GM18498 (cell line): ENCODE measurements around the gene GPRASP1.
"Not testable (repeated sequence)": the region's sequence is repeated elsewhere in the genome, so short reads cannot be mapped to it uniquely, and the experiment has no call there.

Experiments
- ATAC-seq: cut with Tn5 transposase; IDR thresholded peaks from one replicate; pipeline ENCODE4 v1.9.1; 2021; ENCODE audit warnings: mild to moderate bottlenecking, moderate library complexity; ENCODE audit not compliant: unreplicated experiment

Gene GPRASP1

DNA sequence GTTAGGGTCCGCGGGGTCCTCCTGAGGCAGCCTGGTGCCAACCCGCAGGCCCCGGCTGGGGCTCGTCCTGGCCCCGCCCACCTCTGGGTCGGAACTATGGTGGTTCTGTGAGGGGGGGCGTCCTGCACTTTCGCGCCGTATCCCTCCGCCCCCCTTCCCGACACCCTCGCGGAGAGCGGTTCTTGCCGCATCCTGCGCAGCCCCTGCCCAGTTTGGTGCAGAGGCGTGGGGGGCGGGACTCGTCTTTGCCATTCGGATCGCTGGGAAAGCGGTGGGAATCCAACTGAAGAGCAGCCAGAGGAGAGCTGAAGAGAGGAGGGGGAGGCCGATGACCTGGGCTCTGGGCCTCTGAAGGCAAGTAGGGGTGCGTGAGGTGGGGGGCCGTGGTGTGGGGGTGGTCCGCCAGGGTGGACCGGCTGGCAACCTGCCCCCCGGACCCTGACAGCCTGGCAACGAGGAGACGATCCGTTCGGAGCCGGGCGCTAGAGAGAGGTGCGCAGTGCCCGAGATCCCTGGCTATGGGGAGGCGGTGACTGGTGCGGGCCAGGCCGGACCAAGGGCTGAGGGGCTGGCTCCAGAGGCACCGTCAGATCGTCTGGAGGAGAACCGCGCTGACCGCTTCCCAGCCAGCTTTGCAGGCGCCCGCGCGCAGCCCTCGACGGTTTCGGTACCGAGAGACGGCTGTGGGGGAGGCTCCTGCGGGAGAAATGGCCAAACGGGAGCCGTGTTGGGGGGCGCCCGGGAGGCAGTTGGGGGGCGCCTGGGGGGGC lies at the start of gene GPRASP1:
TSS of gene GPRASP1 (plus strand) at position 242 of the 770 bp plus-strand sequence. CDS start 2,431 bp downstream, outside the sequence.
- ATAC-seq: peak; percentile 26

- ATAC-seq: no peak
Measured at GRCh38 chrX:102604327-102604726, 47.0 kb upstream of the GPRASP1 start.

GRCh38 chrX:102606115-102606514 lies 45.2 kb upstream of the GPRASP1 start:
- no peak for ATAC-seq

DNA sequence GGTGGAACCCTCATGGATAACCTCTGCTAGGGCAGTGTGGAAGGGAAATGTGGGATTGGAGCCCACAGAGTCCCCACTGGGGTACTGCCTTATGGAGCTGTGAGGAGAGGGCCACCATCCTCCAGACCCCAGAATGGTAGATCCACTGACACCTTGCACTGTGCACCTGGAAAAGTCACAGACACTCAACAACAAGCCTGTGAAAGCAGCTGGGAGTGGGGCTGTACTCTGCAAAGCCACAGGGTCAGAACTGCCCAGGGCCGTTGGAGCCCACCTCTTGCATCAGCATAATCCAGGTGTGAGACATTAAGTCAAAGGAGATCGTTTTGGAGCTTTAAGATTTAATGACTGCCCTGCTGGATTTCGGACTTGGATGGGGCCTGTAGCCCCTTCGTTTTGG lies 40.4 kb upstream of the GPRASP1 start:
- ATAC-seq: no peak

- no peak for ATAC-seq
Measured at GRCh38 chrX:102624105-102624504, 27.2 kb upstream of the GPRASP1 start.

DNA sequence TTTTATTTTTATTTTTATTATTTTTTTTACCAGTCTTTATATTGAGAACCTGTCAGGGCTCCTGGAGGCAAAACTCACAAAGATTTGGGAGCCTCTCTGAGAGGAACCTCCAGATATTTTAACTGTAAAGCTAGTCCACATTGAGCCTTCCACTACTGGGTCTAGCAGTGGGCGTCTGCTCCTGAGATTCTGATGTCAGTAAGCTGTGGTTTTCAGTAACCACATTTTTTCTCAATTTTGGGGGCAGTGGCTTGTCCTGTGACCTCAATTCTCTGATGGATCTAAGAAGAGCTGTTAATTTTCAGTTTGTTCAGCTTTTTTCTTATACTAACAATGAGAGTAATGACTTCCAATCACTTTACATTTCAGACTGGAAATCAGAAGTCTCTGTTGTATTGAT lies 23.6 kb upstream of the GPRASP1 start:
- no peak for ATAC-seq

DNA sequence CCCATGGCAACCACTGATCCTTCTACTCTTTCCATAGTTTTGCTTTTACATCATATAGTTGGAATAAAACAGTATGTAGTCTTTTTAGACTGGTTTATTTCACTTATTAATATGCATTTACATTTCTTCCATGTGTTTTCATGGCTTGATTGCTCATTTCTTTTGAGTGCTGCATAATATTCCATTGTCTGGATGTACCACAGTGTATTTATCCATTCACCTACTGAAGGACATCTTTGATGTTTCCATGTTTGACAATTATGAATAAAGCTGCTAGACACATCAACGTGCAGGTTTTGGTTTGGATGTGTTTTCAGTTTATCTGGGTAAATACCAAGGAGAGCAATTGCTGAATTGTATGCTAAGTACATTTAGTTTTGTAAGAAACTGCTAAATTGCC lies 13.7 kb upstream of the GPRASP1 start:
- no peak for ATAC-seq

GRCh38 chrX:102650903-102651241 lies 411 bp upstream of the GPRASP1 start:
- no peak for ATAC-seq

- ATAC-seq: peak; percentile 88
Measured at GRCh38 chrX:102652031-102652688, 877 bp downstream of the GPRASP1 start.

GRCh38 chrX:102654696-102655095 lies 3.4 kb downstream of the GPRASP1 start:
- ATAC-seq: no peak

GRCh38 chrX:102658556-102658955 lies 7.3 kb downstream of the GPRASP1 start:
- ATAC-seq: no peak

DNA sequence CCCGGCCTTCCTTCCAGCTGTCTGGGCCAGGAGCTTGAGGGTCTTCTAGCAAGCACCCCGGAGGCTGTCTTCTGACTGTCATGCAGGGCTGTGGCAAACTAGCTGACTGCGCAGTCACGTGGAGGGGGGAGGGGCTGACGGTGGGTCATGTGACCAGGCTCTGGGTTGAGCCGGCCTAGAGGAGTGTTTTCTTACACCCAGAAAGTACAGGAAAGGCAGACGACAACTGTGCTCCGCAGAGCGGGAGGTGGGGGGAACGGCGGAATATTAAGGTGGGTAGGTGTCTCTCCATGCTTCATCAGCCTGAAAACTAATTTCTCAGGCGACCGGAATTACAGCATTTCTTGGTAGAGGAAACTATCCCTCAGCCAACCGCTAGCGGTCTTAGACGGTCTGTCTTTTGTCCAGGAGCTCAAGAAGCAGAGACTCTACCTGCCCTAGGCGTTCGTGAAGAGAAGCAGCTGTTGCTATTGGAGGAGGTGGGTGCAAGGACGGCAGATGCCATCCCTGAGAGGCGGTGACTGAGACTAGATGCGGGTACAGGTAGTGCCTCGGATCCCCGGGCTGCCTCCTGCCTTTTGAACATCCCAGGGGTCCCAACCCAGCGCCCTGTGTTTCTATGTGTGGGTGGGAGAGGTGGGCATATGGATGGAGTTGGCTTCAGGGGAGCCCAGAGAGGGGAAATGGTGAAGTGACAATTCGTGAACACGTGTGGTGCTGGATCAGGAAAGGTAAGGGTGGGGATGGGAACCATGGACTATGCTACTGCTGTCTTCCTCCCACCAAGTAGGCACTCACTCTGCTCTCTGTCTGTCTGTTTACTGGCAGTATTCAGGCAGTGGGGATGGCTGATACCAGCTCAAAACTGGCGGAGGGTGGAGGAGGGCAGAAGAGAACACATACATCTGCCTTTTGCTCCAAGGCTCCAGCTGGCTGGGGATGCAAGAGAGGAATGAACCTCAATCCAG lies 8.8 kb downstream of the GPRASP1 start:
- peak; percentile 99 for ATAC-seq

GRCh38 chrX:102663820-102664219 lies 12.5 kb downstream of the GPRASP1 start:
- not testable (repeated sequence) for ATAC-seq

DNA sequence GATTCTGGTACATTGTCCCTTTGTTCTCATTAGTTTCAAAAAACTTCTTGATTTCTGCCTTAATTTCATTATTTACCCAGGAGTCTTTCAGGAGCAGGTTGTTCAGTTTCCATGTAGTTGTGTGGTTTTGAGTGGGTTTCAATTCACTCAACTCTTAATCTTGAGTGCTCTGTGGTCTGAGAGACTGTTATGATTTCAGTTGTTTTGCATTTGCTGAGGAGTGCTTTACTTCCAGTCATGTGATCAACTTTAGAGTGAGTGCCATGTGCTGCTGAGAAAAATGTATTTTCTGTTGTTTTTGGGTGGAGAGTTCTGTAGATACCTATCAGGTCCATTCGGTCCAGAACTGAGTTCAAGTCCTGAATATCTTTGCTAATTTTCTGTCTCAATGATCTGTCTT lies 15.8 kb downstream of the GPRASP1 start:
- ATAC-seq: not testable (repeated sequence)

DNA sequence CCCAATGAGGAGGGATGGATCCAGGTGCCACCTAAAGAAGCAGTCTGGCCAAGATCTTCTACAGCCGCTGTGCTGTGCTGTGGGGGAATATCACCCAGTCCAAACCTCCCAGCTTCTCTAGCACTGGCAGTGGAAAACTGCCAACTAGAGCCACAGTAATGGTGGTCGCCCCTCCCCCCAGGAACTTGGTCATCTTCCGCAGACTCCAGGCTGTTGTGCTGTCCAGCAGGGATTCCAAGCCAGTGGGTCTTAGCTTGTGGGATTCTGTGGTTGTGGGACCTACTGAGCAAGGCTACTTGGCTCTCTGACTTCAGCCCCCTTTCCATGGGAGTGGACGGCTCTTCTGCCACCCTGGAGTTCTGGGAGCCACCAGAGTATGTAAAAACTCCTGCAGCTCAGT lies 18.2 kb downstream of the GPRASP1 start:
- no peak for ATAC-seq

DNA sequence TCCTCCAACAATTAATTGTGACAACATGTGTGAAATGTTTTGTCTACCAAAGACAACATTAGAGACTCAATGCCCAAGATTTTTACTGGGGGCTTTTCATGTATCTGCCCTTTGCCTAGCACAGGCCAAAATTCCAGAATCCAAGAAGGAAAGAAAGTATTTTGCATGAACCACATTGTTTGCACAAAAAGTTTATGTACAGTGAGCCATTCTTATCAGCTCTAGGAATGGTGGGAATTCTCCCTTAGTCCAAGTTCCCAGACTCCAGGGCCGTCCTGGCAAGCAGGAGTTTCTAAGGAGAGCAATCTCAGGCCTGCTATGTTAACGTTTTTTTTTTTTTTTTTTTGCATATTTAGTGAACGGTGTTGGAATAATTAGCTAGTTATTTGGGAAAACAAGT lies 21.6 kb downstream of the GPRASP1 start:
- no peak for ATAC-seq

DNA sequence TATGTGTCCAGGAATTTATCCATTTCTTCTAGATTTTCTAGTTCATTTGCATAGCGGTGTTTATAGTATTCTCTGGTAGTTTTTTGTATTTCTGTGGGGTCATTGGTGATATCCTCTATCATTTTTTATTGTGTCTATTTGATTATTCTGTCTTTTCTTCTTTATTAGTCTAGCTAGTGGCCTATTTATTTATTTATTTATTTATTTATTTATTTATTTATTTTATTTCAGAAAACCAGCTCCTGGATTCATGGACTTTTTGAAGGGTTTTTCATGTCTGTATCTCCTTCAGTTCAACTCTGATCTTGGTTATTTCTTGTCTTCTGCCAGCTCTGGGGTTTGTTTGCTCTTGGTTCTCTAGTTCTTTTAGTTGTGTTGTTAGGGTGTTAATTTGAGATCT lies 26.2 kb downstream of the GPRASP1 start:
- ATAC-seq: not testable (repeated sequence)

- ATAC-seq: no peak
Measured at GRCh38 chrX:102684772-102685520, 33.7 kb downstream of the GPRASP1 start.

DNA sequence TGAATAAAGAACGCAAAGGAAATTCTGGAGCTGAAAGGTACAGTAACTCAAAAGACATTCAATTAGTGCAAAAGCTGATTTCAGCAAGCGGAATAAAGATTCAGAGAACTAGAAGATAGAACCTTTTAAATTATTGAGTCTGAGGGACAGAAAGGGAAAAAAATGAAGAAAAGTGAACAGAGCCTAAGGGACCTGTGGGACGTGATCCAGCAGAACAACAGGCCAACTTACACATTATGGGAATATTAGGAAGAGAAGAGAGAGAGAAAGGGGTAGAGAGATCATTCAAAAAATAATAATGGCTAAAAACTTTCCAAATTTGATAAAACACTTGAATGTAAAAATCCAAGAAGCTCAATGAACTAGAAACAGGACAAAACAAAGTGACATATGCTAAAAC lies 43.5 kb downstream of the GPRASP1 start:
- ATAC-seq: no peak

GRCh38 chrX:102696306-102696705 lies 45.0 kb downstream of the GPRASP1 start:
- ATAC-seq: no peak

DNA sequence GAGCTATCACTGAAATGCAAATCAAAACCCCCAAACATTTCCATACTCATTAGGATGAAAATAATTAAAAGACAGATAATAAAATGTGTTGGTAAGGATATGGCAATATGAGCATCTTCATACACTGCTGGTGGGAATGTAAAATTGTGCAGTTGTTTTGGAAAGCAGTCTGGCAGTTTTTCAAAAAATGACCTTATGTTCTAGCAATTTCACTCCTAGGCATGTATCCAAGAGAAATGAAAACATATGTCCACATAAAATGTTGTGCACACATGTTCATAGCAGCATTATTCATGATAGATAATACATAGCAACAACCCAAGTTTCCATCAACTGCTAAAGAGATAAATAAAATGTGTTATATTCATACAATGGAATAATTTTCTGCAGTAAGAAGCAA lies 46.2 kb downstream of the GPRASP1 start:
- ATAC-seq: no peak
